Esophagus muscularis mucosa (tissue), 4 donors: ENCODE results near the gene OBP2A. TPM values are rescaled to one million over a fixed set of nuclear protein-coding genes. Genes with fewer than 3 reads are reported as not detected.

Experiments used
- DNase-seq: peaks from one replicate; pipeline ENCODE4 v3.0.0-alpha.2; 2017; ENCODE audit errors: extremely low spot score
- H3K27ac ChIP-seq, 4 donors: fragments of 200-600 bp; sonication (generic); replicated peaks in 1 of 4; 1 replicate in 3 of 4; 2 replicates in 1 of 4; pipeline ENCODE4 v1.5.1; 2016 to 2019; ENCODE audit warnings: mild to moderate bottlenecking in 1 of 4
- H3K27me3 ChIP-seq, 4 donors: fragments of 200-600 bp; sonication (generic); one replicate each; pipeline versions ENCODE4 v1.5.1 to v1.6.0; 2016 to 2019
- H3K36me3 ChIP-seq, 4 donors: fragments of 200-600 bp; sonication (generic); one replicate each; pipeline ENCODE4 v1.5.1; 2016 to 2019
- H3K4me1 ChIP-seq, 4 donors: fragments of 200-600 bp; sonication (generic); one replicate each; pipeline ENCODE4 v1.5.1; 2016 to 2019
- H3K4me3 ChIP-seq, 4 donors: fragments of 200-600 bp; sonication (generic); 1 replicate in 2 of 4; 2 replicates in 2 of 4; pipeline ENCODE4 v1.5.1; 2016 to 2019; ENCODE audit warnings: mild to moderate bottlenecking in 4 of 4, moderate library complexity in 1 of 4
- H3K9me3 ChIP-seq, 4 donors: fragments of 200-600 bp; sonication (generic); 1 replicate in 3 of 4; 2 replicates in 1 of 4; pipeline ENCODE4 v1.5.1; 2016 to 2019
- CTCF ChIP-seq, 3 experiments: fragments of 200-600 bp in 2 of 3; fragments of 450-650 bp in 1 of 3; sonication (generic) in 2 of 3; IDR thresholded peaks; one replicate each; pipeline ENCODE4 v1.5.1; 2017 to 2019; ENCODE audit warnings: antibody characterized with exemption in 3 of 3, mild to moderate bottlenecking in 2 of 3, moderate library complexity in 1 of 3
- EP300 ChIP-seq: sonication (generic); formaldehyde crosslinking; IDR thresholded peaks from one replicate; pipeline ENCODE4 v1.6.1; 2017; ENCODE audit warnings: antibody characterized with exemption
- POLR2A ChIP-seq: fragments of 450-650 bp; IDR thresholded peaks from one replicate; pipeline ENCODE4 v1.6.1; 2017; ENCODE audit warnings: antibody characterized with exemption, moderate library complexity, mild to moderate bottlenecking, low read depth
- POLR2AphosphoS5 ChIP-seq, 2 donors: sonication (generic); formaldehyde crosslinking; IDR thresholded peaks; one replicate each; pipeline ENCODE4 v1.6.1; 2017; ENCODE audit warnings: antibody characterized with exemption in 2 of 2
- WGBS: methylation state at CpG from one replicate; pipeline ENCODE4 v1.1.5; 2018; 5-methylcytosine and 5-hydroxymethylcytosine counted together
- intact Hi-C: fragments of 100-400 bp; cut with DNase I; formaldehyde crosslinking; loops from one replicate; pipeline ENCODE4 v1.15.1; 2023
- total RNA-seq, 4 donors: library from RNA; depleted of rRNA; stranded (reverse); fragments of >200 nt; gene quantifications; one replicate each; pipeline versions ENCODE4 v1.1.0 to v1.2.1, GENCODE V29; 2016

Gene OBP2A
- total RNA-seq, 4 donors from 2014 or later: not detected

GRCh38 chr9:135504262-135505243 is 41.4 kb upstream of the OBP2A start:
- WGBS: 67% methylated on average over 13 of the region's 21 CpGs
- DNase-seq: no peak
- Histone ChIP-seq H3K27me3 (no peaks in the 10 kb centered on the region), H3K27ac (no peak overlapping the region), H3K4me1 (peaks cover 16 to 43% (median 31%) of the 10 kb centered on the region in 4 donors), H3K36me3 (peaks cover 9 to 43% (median 36%) of the 10 kb centered on the region in 4 donors), H3K9me3 (peaks cover 0 to 14% (median 0%) of the 10 kb centered on the region in 4 donors), H3K4me3 (no peak overlapping the region)
- no peak for TF ChIP-seq POLR2AphosphoS5 (IDR thresholded peaks at IDR 0.05)
- peak; percentile 47 to 76 (median 47) for TF ChIP-seq CTCF (IDR thresholded peaks at IDR 0.05)
- intact Hi-C loops: no loop called here

- TF ChIP-seq EP300 (no peak), POLR2A (no peak), CTCF (IDR thresholded peaks at IDR 0.05) (no peak), POLR2AphosphoS5 (IDR thresholded peaks at IDR 0.05) (no peak)
- WGBS: 89% methylated on average over 16 of the region's 24 CpGs
- Histone ChIP-seq H3K36me3 (peaks cover 9 to 43% (median 36%) of the 10 kb centered on the region in 4 donors), H3K9me3 (peaks cover 0 to 14% (median 0%) of the 10 kb centered on the region in 4 donors), H3K27ac (no peak overlapping the region), H3K4me1 (peaks cover 15 to 36% (median 27%) of the 10 kb centered on the region in 4 donors), H3K27me3 (no peaks in the 10 kb centered on the region), H3K4me3 (no peak overlapping the region)
- DNase-seq: no peak
- intact Hi-C loops: no loop called here
These were observed 40.3 kb upstream of the OBP2A start for GRCh38 chr9:135505406-135506187.

- no peak overlapping the region for H3K4me3 ChIP-seq
- H3K27ac ChIP-seq: no peak overlapping the region
- H3K9me3 ChIP-seq: peaks cover 0 to 14% (median 0%) of the 10 kb centered on the region in 4 donors
- H3K36me3 ChIP-seq: peaks cover 9 to 43% (median 36%) of the 10 kb centered on the region in 4 donors
- TF ChIP-seq CTCF (IDR thresholded peaks at IDR 0.05) (no peak), EP300 (no peak), POLR2AphosphoS5 (IDR thresholded peaks at IDR 0.05) (no peak), POLR2A (no peak)
- 20% methylated on average over 1 of the region's 14 CpGs for WGBS
- intact Hi-C loops: no loop called here
- DNase-seq: no peak
- no peaks in the 10 kb centered on the region for H3K27me3 ChIP-seq
- peaks cover 10 to 29% (median 22%) of the 10 kb centered on the region in 4 donors for H3K4me1 ChIP-seq
These were observed 39.4 kb upstream of the OBP2A start for GRCh38 chr9:135506327-135507103.
